ENCODE data around the gene MPC2.

The MPC2 gene

DNA sequence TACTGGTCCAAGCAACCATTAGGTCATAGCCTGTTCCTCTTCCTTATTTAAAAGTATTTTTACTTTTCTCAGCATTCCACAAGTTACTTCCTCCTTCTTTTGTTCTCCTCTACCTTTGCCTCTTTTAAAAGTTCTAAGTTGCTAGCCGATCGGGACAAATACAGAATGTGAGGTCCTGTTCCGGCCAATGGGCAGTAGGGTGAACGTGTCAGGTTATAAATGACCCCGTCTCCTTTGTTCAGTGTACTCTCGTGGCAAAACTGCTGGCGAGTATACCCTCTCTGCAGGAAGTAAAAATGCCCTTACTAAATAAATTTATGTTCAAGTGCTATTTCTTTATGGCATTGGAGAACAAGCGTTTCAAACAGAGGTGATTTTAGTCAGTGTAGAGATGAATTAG, 25.5 kb downstream of the MPC2 start:
- DNase-seq (ENCODE audit: low read depth), result no peak
- TF ChIP-seq, protein P1, sequence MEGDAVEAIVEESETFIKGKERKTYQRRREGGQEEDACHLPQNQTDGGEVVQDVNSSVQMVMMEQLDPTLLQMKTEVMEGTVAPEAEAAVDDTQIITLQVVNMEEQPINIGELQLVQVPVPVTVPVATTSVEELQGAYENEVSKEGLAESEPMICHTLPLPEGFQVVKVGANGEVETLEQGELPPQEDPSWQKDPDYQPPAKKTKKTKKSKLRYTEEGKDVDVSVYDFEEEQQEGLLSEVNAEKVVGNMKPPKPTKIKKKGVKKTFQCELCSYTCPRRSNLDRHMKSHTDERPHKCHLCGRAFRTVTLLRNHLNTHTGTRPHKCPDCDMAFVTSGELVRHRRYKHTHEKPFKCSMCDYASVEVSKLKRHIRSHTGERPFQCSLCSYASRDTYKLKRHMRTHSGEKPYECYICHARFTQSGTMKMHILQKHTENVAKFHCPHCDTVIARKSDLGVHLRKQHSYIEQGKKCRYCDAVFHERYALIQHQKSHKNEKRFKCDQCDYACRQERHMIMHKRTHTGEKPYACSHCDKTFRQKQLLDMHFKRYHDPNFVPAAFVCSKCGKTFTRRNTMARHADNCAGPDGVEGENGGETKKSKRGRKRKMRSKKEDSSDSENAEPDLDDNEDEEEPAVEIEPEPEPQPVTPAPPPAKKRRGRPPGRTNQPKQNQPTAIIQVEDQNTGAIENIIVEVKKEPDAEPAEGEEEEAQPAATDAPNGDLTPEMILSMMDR (IDR thresholded peaks at IDR 0.05; ENCODE audit: insufficient read depth, low read depth, low read length, missing control alignments), result no peak
- H3K4me3 ChIP-seq (ENCODE audit: low read length), result no peak overlapping the region

DNA sequence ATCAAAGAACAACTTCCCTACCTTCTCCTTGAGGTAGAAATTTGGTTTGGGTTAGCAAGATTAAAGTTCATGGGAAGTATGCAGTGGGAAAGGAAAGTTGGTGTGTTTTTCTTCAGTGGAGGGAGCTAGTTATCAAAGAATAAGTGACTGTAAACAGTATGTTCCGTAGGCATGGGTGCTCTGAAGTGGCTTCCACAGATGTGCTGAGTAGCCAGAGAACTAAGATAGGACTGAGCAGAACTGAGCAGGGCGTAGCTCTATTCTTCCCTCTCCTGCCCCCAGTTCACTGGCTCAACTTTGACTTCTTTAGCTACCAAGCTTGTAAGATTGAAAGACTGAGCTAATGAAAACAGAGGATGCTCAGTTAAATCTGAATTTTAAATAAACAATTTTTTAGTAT, 26.3 kb downstream of the MPC2 start:
- DNase-seq (ENCODE audit: low read depth), result no peak
- TF ChIP-seq, protein P1 (IDR thresholded peaks at IDR 0.05; ENCODE audit: insufficient read depth, low read depth, low read length, missing control alignments), result no peak
- no peak overlapping the region for H3K4me3 ChIP-seq (ENCODE audit: low read length)

DNA sequence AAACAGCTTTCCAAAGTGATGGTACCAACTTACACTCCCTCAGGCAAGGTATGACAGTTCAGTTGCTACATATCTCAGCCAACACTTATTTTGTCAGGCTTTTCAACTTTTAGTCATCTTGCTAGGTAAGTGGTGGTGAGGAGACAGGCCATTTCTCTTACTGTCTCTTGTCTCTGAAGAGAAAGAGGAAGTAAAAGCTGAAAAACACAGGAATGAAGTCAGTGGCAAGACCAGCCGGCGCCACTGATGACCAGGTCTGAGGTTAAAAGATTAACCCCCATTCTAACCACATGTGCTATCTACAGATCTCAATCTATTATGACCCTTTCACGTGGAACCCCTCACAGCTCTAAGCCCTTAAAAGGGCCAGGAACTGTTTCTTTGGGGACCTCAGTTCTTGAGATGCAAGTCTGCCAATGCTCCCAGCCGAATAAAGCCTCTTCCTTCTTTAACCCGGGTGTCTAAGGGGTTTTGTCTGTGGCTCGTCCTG, 27.1 kb downstream of the MPC2 start:
- DNase-seq (ENCODE audit: low read depth), result peak; percentile 57
- TF ChIP-seq, protein P1 (IDR thresholded peaks at IDR 0.05; ENCODE audit: insufficient read depth, low read depth, low read length, missing control alignments), result no peak
- H3K4me3 ChIP-seq (ENCODE audit: low read length), result no peak overlapping the region

DNA sequence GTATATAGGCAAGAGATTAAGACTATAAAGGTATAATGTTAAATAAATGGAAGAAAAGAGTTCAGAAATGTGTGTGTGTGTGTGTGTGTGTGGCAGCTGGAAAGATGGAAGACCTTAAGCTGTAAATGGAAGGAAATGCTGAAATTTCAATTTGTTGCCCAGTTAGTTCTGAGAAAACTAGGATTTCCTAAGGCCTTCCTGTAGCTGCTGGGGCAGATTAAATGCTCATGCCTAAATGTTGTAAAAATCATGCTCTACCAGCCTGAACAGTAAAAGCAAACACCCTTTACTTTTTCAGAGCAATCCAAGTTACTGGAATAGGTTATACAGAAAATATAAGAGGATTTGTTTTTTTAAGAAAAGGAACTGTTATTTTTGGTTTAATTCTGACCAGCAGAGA, 31.2 kb downstream of the MPC2 start:
- DNase-seq (ENCODE audit: low read depth), result no peak
- H3K4me3 ChIP-seq (ENCODE audit: low read length), result no peak overlapping the region
- TF ChIP-seq, protein P1 (IDR thresholded peaks at IDR 0.05; ENCODE audit: insufficient read depth, low read depth, low read length, missing control alignments), result no peak

DNA sequence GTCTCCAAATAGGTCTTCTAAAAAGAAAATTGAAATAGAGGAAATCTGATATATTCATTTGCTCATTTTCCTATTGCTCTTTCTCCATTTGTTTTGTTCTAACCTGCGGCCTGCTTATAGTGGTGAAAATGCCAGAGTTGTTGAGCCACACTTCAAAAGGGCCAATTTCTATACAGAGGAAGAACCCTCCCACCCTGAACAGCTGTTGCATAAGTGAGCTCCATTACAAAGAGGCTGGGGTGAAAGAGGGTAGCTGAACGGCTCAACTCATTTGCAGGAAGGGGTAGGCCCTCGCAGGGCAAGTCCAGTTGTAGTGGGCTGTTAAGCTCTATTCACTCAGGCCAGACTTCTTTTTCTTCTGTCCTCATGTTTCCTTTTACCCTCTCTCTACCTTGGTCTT, 31.7 kb downstream of the MPC2 start:
- TF ChIP-seq, protein P1 (IDR thresholded peaks at IDR 0.05; ENCODE audit: insufficient read depth, low read depth, low read length, missing control alignments), result no peak
- no peak overlapping the region for H3K4me3 ChIP-seq (ENCODE audit: low read length)
- no peak for DNase-seq (ENCODE audit: low read depth)

DNA sequence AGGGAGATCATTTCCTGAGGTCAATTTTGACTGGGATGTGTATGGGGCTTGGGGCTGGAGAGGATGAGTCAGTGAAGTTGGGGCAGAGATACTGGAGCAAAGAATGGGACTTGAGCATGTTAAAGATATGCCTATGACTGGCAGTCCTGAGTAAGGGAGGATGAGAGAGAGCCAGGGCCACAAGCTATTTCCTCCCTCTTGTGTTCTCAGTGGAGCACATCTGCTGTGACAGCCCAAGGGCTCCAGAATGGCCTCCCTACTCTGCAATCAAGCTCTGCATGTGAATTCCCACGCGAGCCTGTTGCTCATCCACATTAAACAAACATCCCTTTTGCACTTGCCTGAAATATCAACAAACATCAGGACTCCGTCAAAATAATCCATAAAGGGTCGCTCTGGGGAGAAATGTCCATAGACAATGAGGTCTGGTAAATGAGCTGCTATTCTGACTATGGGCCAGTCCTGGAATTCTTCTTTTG, 32.2 kb downstream of the MPC2 start:
- TF ChIP-seq, protein P1 (IDR thresholded peaks at IDR 0.05; ENCODE audit: insufficient read depth, low read depth, low read length, missing control alignments), result no peak
- no peak overlapping the region for H3K4me3 ChIP-seq (ENCODE audit: low read length)
- peak; percentile 55 for DNase-seq (ENCODE audit: low read depth)

DNA sequence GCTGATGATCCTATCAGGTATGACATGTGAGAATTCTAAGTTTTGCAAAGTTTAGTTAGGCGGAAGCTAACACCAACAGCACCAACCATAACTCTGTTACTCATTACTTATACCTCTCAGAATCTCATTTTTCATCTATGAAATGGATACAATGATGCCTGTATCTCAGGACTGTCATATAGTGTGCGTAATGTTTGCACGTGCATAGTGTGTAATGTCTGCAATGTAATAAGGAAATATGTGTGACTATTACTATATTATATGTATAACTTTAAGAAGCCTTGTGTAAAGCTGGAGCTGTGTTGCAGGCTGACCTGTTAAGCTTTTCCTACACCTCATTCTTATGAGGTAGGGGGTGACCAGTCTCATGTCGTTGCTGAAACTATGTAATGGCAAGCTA, 36.0 kb downstream of the MPC2 start:
- DNase-seq (ENCODE audit: low read depth), result no peak
- H3K4me3 ChIP-seq (ENCODE audit: low read length), result no peak overlapping the region
- TF ChIP-seq, protein P1 (IDR thresholded peaks at IDR 0.05; ENCODE audit: insufficient read depth, low read depth, low read length, missing control alignments), result no peak
